Measurements from ENCODE around the gene DAGLA. TPM values are rescaled to one million over a fixed set of nuclear protein-coding genes. Genes with fewer than 3 reads are reported as not detected.

DAGLA gene
- total and polyA plus RNA-seq, 2 donors (not counting 1 experiment from before 2014, with no cell fraction given): 0.06 TPM; not detected in 1

GRCh38 chr11:61632096-61632495 lies 48.1 kb upstream of the DAGLA start:
- no peaks in the 10 kb centered on the region for H3K4me1 ChIP-seq (ENCODE audit: control insufficient read depth in 2 of 2, insufficient read depth in 2 of 2, low read length in 2 of 2)
- H3K27ac ChIP-seq (ENCODE audit: low read length in 2 of 2): no peak overlapping the region
- no peaks in the 10 kb centered on the region for H3K79me2 ChIP-seq (ENCODE audit: control insufficient read depth, insufficient read depth, low read length)
- H3K27me3 Mint-ChIP-seq: peaks cover 18% of the 10 kb centered on the region
- H3K9me3 Mint-ChIP-seq (ENCODE audit: insufficient read depth): no peaks in the 10 kb centered on the region
- no peaks in the 10 kb centered on the region for H4K20me1 ChIP-seq (ENCODE audit: control insufficient read depth, insufficient read depth, low read length, poor library complexity, severe bottlenecking)
- TF ChIP-seq EZH2 (IDR thresholded peaks at IDR 0.05; ENCODE audit: borderline replicate concordance, insufficient read depth, low read depth, low read length, poor library complexity, severe bottlenecking) (no peak), CTCF (IDR thresholded peaks at IDR 0.05) (no peak)
- H3K4me2 ChIP-seq (replicated peaks; ENCODE audit: low read depth, low read length, poor library complexity, severe bottlenecking): no peak overlapping the region
- H3K36me3 ChIP-seq (replicated peaks in 1 of 2; ENCODE audit: control extremely low read depth in 1 of 2, control insufficient read depth in 1 of 2, extremely low read depth in 1 of 2, insufficient read depth in 2 of 2, low read length in 1 of 2): no peaks in the 10 kb centered on the region
- no peaks in the 10 kb centered on the region for H3K27me3 ChIP-seq (replicated peaks in 1 of 4; ENCODE audit: control extremely low read depth in 1 of 4, control insufficient read depth in 3 of 4, insufficient read depth in 4 of 4, low read length in 3 of 4)
- ATAC-seq (ENCODE audit: low read depth): no peak
- H3K27ac Mint-ChIP-seq: no peak overlapping the region
- H3K9ac ChIP-seq (ENCODE audit: low read length): no peak overlapping the region
- no peak overlapping the region for H2AFZ ChIP-seq (ENCODE audit: insufficient read depth, low read depth, low read length, poor library complexity, severe bottlenecking)
- ChIA-PET CTCF (no interaction called here), POLR2A (no interaction called here)
- H3K9me3 ChIP-seq (ENCODE audit: control extremely low read depth in 1 of 3, control insufficient read depth in 2 of 3, insufficient read depth in 1 of 3, low read length in 2 of 3): peaks cover 0 to 13% (median 0%) of the 10 kb centered on the region in 3 donors
- WGBS (ENCODE audit: insufficient coverage): 87% methylated on average over 11 of the region's 12 CpGs
- intact Hi-C loops (cut with micrococcal nuclease): no loop called here
- DNase-seq: no peak
- no peaks in the 10 kb centered on the region for H3K4me1 Mint-ChIP-seq
- no peak overlapping the region for H3K4me3 ChIP-seq (ENCODE audit: control extremely low read depth in 1 of 5, extremely low read depth in 1 of 5, insufficient read depth in 1 of 5, low read depth in 2 of 5, low read length in 4 of 5)
- no peak overlapping the region for H3K4me3 Mint-ChIP-seq

GRCh38 chr11:61635304-61635703 lies 44.9 kb upstream of the DAGLA start:
- Mint-ChIP-seq H3K27ac (no peak overlapping the region), H3K4me1 (no peaks in the 10 kb centered on the region), H3K27me3 (peaks cover 4% of the 10 kb centered on the region), H3K9me3 (ENCODE audit: insufficient read depth) (no peaks in the 10 kb centered on the region), H3K4me3 (no peak overlapping the region)
- Histone ChIP-seq H3K79me2 (ENCODE audit: control insufficient read depth, insufficient read depth, low read length) (no peaks in the 10 kb centered on the region), H3K9ac (ENCODE audit: low read length) (no peak overlapping the region), H3K4me2 (replicated peaks; ENCODE audit: low read depth, low read length, poor library complexity, severe bottlenecking) (no peak overlapping the region), H2AFZ (ENCODE audit: insufficient read depth, low read depth, low read length, poor library complexity, severe bottlenecking) (no peak overlapping the region), H4K20me1 (ENCODE audit: control insufficient read depth, insufficient read depth, low read length, poor library complexity, severe bottlenecking) (no peaks in the 10 kb centered on the region), H3K4me1 (ENCODE audit: control insufficient read depth in 2 of 2, insufficient read depth in 2 of 2, low read length in 2 of 2) (peaks cover 0 to 3% of the 10 kb centered on the region in 2 donors), H3K27ac (ENCODE audit: low read length in 2 of 2) (no peak overlapping the region), H3K4me3 (ENCODE audit: control extremely low read depth in 1 of 5, extremely low read depth in 1 of 5, insufficient read depth in 1 of 5, low read depth in 2 of 5, low read length in 4 of 5) (no peak overlapping the region), H3K36me3 (replicated peaks in 1 of 2; ENCODE audit: control extremely low read depth in 1 of 2, control insufficient read depth in 1 of 2, extremely low read depth in 1 of 2, insufficient read depth in 2 of 2, low read length in 1 of 2) (no peaks in the 10 kb centered on the region), H3K27me3 (replicated peaks in 1 of 4; ENCODE audit: control extremely low read depth in 1 of 4, control insufficient read depth in 3 of 4, insufficient read depth in 4 of 4, low read length in 3 of 4) (peaks cover 0 to 7% (median 0%) of the 10 kb centered on the region in 4 experiments), H3K9me3 (ENCODE audit: control extremely low read depth in 1 of 3, control insufficient read depth in 2 of 3, insufficient read depth in 1 of 3, low read length in 2 of 3) (peaks cover 0 to 16% (median 0%) of the 10 kb centered on the region in 3 donors)
- DNase-seq: no peak
- intact Hi-C loops (cut with micrococcal nuclease): no loop called here
- no peak for TF ChIP-seq EZH2 (IDR thresholded peaks at IDR 0.05; ENCODE audit: borderline replicate concordance, insufficient read depth, low read depth, low read length, poor library complexity, severe bottlenecking)
- TF ChIP-seq CTCF (IDR thresholded peaks at IDR 0.05): no peak
- CTCF ChIA-PET: interaction anchor here (1.0 to 2.6 kb wide), 3 partner anchors 10 to 158 kb away, joined by 3 to 18 read pairs (median 4); no protein-coding TSS in a partner anchor
- POLR2A ChIA-PET: no interaction called here
- no CpG with 5 or more reads among the region's 1 CpG for WGBS (ENCODE audit: insufficient coverage)
- ATAC-seq (ENCODE audit: low read depth): no peak
